HepG2 (cell line): ENCODE data around the gene TNFSF13. TPM values are rescaled to one million over a fixed set of nuclear protein-coding genes. Genes with fewer than 3 reads are reported as not detected.

Source experiments
- BRD4 ChIP-seq: sonication (generic); formaldehyde crosslinking; IDR thresholded peaks from 2 replicates; pipeline ENCODE4 v1.4.0; 2020; ENCODE audit warnings: missing genetic modification reagents
- CHCHD3 ChIP-seq: sonication (generic); formaldehyde crosslinking; IDR thresholded peaks from 2 replicates; pipeline ENCODE4 v1.8.0; 2022; ENCODE audit warnings: mild to moderate bottlenecking, missing genetic modification reagents, moderate library complexity
- DPF2 ChIP-seq: sonication (generic); formaldehyde crosslinking; IDR thresholded peaks from 2 replicates; pipeline ENCODE4 v1.4.0; 2020; ENCODE audit warnings: mild to moderate bottlenecking, low read depth, missing genetic modification reagents, borderline replicate concordance
- GABPA ChIP-seq, 2 experiments: IDR thresholded peaks; 2 replicates each; pipeline ENCODE4 v1.6.1; 2011 to 2016; ENCODE audit warnings: low read depth in 2 of 2, low read length in 1 of 2, missing biosample characterization in 1 of 2, missing genetic modification characterization in 1 of 2
- KDM3A ChIP-seq: IDR thresholded peaks from 2 replicates; pipeline ENCODE4 v1.6.1; 2018; ENCODE audit warnings: low read depth, missing compliant biosample characterization
- KLF6 ChIP-seq: IDR thresholded peaks from 2 replicates; pipeline ENCODE4 v1.8.0; 2016; ENCODE audit warnings: missing biosample characterization, missing genetic modification reagents
- NFE2L1 ChIP-seq: sonication (generic); formaldehyde crosslinking; IDR thresholded peaks from 2 replicates; pipeline ENCODE4 v1.4.0; 2020; ENCODE audit warnings: missing genetic modification reagents, mild to moderate bottlenecking, borderline replicate concordance
- NFIB ChIP-seq: sonication (generic); formaldehyde crosslinking; IDR thresholded peaks from 2 replicates; pipeline ENCODE4 v1.9.0; 2021; ENCODE audit warnings: missing genetic modification reagents, mild to moderate bottlenecking, borderline replicate concordance
- PHF20 ChIP-seq: sonication (generic); formaldehyde crosslinking; IDR thresholded peaks from 2 replicates; pipeline ENCODE4 v1.5.0; 2020; ENCODE audit warnings: mild to moderate bottlenecking, missing genetic modification reagents
- PTBP1 ChIP-seq: fragments of 200-400 bp; formaldehyde crosslinking; IDR thresholded peaks from 2 replicates; pipeline ENCODE4 v1.6.1; 2018; ENCODE audit warnings: low read length, low read depth; ENCODE audit not compliant: poor library complexity, severe bottlenecking
- RBM22 ChIP-seq: fragments of 200-400 bp; formaldehyde crosslinking; optimal IDR thresholded peaks from 2 replicates; pipeline ENCODE3; 2017; ENCODE audit warnings: mild to moderate bottlenecking, low read length, moderate library complexity
- RCOR2 ChIP-seq: IDR thresholded peaks from 2 replicates; pipeline ENCODE4 v1.6.1; 2016; ENCODE audit warnings: missing biosample characterization, missing genetic modification reagents
- RXRB ChIP-seq: IDR thresholded peaks from 2 replicates; pipeline ENCODE4 v1.6.1; 2016; ENCODE audit warnings: borderline replicate concordance, missing genetic modification reagents, missing compliant biosample characterization
- SIN3A ChIP-seq: IDR thresholded peaks from 2 replicates; pipeline ENCODE4 v1.6.1; 2011; ENCODE audit warnings: low read depth, mild to moderate bottlenecking, control low read depth, low read length, borderline replicate concordance
- TAF1 ChIP-seq: sonication (generic); formaldehyde crosslinking; IDR thresholded peaks from 2 replicates; pipeline ENCODE4 v1.4.0; 2020; ENCODE audit warnings: missing genetic modification reagents
- TARDBP ChIP-seq: sonication (generic); formaldehyde crosslinking; IDR thresholded peaks from 2 replicates; pipeline ENCODE4 v1.8.0; 2022; ENCODE audit warnings: mild to moderate bottlenecking, missing genetic modification reagents
- ZEB1 ChIP-seq: IDR thresholded peaks from 2 replicates; pipeline ENCODE4 v1.6.1; 2012; ENCODE audit warnings: mild to moderate bottlenecking, low read depth, inconsistent platforms; ENCODE audit not compliant: insufficient replicate concordance
- ZFP37 ChIP-seq: sonication (generic); formaldehyde crosslinking; IDR thresholded peaks from 2 replicates; pipeline ENCODE4 v1.4.0; 2020; ENCODE audit warnings: missing genetic modification reagents, borderline replicate concordance
- ZMAT5 ChIP-seq: sonication (generic); formaldehyde crosslinking; IDR thresholded peaks from 2 replicates; pipeline ENCODE4 v1.5.0; 2020; ENCODE audit warnings: mild to moderate bottlenecking, low read depth, missing genetic modification reagents, borderline replicate concordance
- ZNF282 ChIP-seq: fragments of 450-650 bp; IDR thresholded peaks from 2 replicates; pipeline ENCODE4 v1.6.1; 2018; ENCODE audit not compliant: partially characterized antibody
- ZNF430 ChIP-seq: sonication (generic); formaldehyde crosslinking; IDR thresholded peaks from 2 replicates; pipeline ENCODE4 v1.9.0; 2021; ENCODE audit warnings: mild to moderate bottlenecking, missing genetic modification reagents
- ZNF556 ChIP-seq: sonication (generic); formaldehyde crosslinking; IDR thresholded peaks from 2 replicates; pipeline ENCODE4 v1.4.0; 2020; ENCODE audit warnings: mild to moderate bottlenecking, missing genetic modification reagents, borderline replicate concordance
- ZNF646 ChIP-seq: sonication (generic); formaldehyde crosslinking; IDR thresholded peaks from 2 replicates; pipeline ENCODE4 v1.9.0; 2021; ENCODE audit warnings: mild to moderate bottlenecking, missing genetic modification reagents
- ZNF775 ChIP-seq: sonication (generic); formaldehyde crosslinking; IDR thresholded peaks from 2 replicates; pipeline ENCODE4 v1.4.0; 2020; ENCODE audit warnings: missing genetic modification reagents, mild to moderate bottlenecking, moderate library complexity, borderline replicate concordance
- polyA plus RNA-seq, 8 experiments: library from polyadenylated mRNA; depleted of rRNA in 3 of 8; stranded (reverse) in 7 of 8; unstranded in 1 of 8; fragments of >200 nt; fragmentation: Illumina TruSeq in 4 of 8; extraction: Trizol in 4 of 8; gene quantifications; 2 replicates each; pipeline versions ENCODE4 v1.2.1 to v1.2.3, GENCODE V29; 2011 to 2016; ENCODE audit warnings: low read depth in 4 of 8, missing spikeins in 1 of 8, mixed read lengths in 1 of 8; ENCODE audit not compliant: insufficient read depth in 1 of 8
- total RNA-seq, 5 experiments: library from RNA; depleted of rRNA; stranded (reverse); fragments of >200 nt; fragmentation: Illumina TruSeq; extraction: Trizol; gene quantifications; 2 replicates each; pipeline ENCODE4 v1.2.3, GENCODE V29; 2016; ENCODE audit warnings: low read depth in 1 of 5

TNFSF13 gene
- total and polyA plus RNA-seq, 2 of the 13 experiments (the other 11 are each of a cell fraction or from before 2014, with no cell fraction given): 2.5 to 3.3 TPM

- no peak for TF ChIP-seq BRD4 (CRISPR knock-in tag)
- no peak for TF ChIP-seq ZNF646
- no peak for TF ChIP-seq CHCHD3 (CRISPR knock-in tag)
- peak; percentile 82; the same call in 1 of the 2 replicates for TF ChIP-seq ZNF430 (CRISPR knock-in tag)
- 0 out of 2 replicates have a peak, but pooled peaks have one; percentile 13 for TF ChIP-seq DPF2 (CRISPR knock-in tag)
- no peak for TF ChIP-seq ZNF556 (CRISPR knock-in tag)
- TF ChIP-seq RBM22: no peak
- peak; percentile 64 for TF ChIP-seq PHF20
- peak; percentile 74; the same call in 1 of the 2 replicates for TF ChIP-seq SIN3A
- no peak; the same call in 1 of the 2 replicates for TF ChIP-seq TAF1
- TF ChIP-seq ZFP37 (CRISPR knock-in tag): no peak
- 0 out of 2 replicates have a peak, but pooled peaks have one; percentile 15 for TF ChIP-seq TARDBP (CRISPR knock-in tag)
- no peak for TF ChIP-seq ZMAT5 (CRISPR knock-in tag)
- TF ChIP-seq RCOR2: no peak
- no peak for TF ChIP-seq NFE2L1 (CRISPR knock-in tag)
- no peak for TF ChIP-seq GABPA (IDR thresholded peaks at IDR 0.05; ENCODE audit: low read depth, low read length)
- peak; percentile 24; the same call in 1 of the 2 replicates for TF ChIP-seq GABPA (CRISPR knock-in tag; IDR thresholded peaks at IDR 0.05; ENCODE audit: low read depth)
- TF ChIP-seq NFIB (CRISPR knock-in tag): no peak
- peak; percentile 54; the same call in 1 of the 2 replicates for TF ChIP-seq RXRB (CRISPR knock-in tag)
- peak; percentile 33; the same call in 1 of the 2 replicates for TF ChIP-seq KLF6 (CRISPR knock-in tag)
- peak; percentile 18; the same call in 1 of the 2 replicates for TF ChIP-seq KDM3A (CRISPR knock-in tag)
- TF ChIP-seq ZEB1: peak; percentile 41
- TF ChIP-seq ZNF775 (CRISPR knock-in tag): no peak
- no peak for TF ChIP-seq ZNF282
- TF ChIP-seq PTBP1: no peak
These were observed 591 bp upstream of the TNFSF13 start (continued) for GRCh38 chr17:7557775-7558543.
